CD4-positive, CD25-positive, alpha-beta regulatory T cell (primary cell): ENCODE data around the gene VTCN1. TPM values are rescaled to one million over a fixed set of nuclear protein-coding genes. Genes with fewer than 3 reads are reported as not detected.
"Not testable (repeated sequence)": the region's sequence is repeated elsewhere in the genome, so short reads cannot be mapped to it uniquely, and the experiment has no call there.

Experiments used
- ATAC-seq, 2 donors: fragments of 150-1000 bp; cut with Tn5 transposase; one replicate each; pipeline ENCODE4 v1.10.0; 2021; ENCODE audit warnings: low read depth in 2 of 2, moderate number of reproducible peaks in 2 of 2, moderate library complexity in 1 of 2
- DNase-seq, 3 donors: peaks; one replicate each; pipeline versions ENCODE4 v3.0.0 to v3.0.0-alpha.2; 2012 to 2022; ENCODE audit warnings: mixed read lengths in 1 of 3
- H3K27ac ChIP-seq: one replicate; pipeline ENCODE4 v1.7.0; 2013; ENCODE audit warnings: mild to moderate bottlenecking, low read length; ENCODE audit not compliant: insufficient read depth, poor library complexity, severe bottlenecking
- H3K27me3 ChIP-seq: one replicate; pipeline ENCODE4 v1.7.0; 2013; ENCODE audit warnings: low read length; ENCODE audit not compliant: control insufficient read depth, insufficient read depth
- H3K36me3 ChIP-seq: one replicate; pipeline ENCODE4 v1.7.0; 2013; ENCODE audit warnings: mild to moderate bottlenecking, low read length, moderate library complexity; ENCODE audit not compliant: control insufficient read depth, insufficient read depth
- H3K4me1 ChIP-seq: 2 replicates; pipeline ENCODE4 v1.7.0; 2013; ENCODE audit warnings: mild to moderate bottlenecking, low read length; ENCODE audit not compliant: insufficient read depth, control insufficient read depth, poor library complexity, severe bottlenecking
- H3K4me3 ChIP-seq: one replicate; pipeline ENCODE4 v1.7.0; 2013; ENCODE audit warnings: low read depth, mild to moderate bottlenecking, low read length, moderate library complexity
- H3K9me3 ChIP-seq, 2 experiments: 1 replicate in 1 of 2; 2 replicates in 1 of 2; pipeline ENCODE4 v1.7.0; 2013; ENCODE audit warnings: low read length in 2 of 2, mild to moderate bottlenecking in 1 of 2, moderate library complexity in 1 of 2; ENCODE audit not compliant: control insufficient read depth in 2 of 2
- H3K27ac Mint-ChIP-seq, 3 donors: one replicate each; pipeline ENCODE4 v1.8.0; 2020 to 2022; ENCODE audit warnings: mild to moderate bottlenecking in 3 of 3, mixed read lengths in 3 of 3, moderate library complexity in 2 of 3
- H3K27me3 Mint-ChIP-seq: one replicate; pipeline ENCODE4 v1.8.0; 2022; ENCODE audit warnings: mild to moderate bottlenecking, mixed read lengths
- H3K36me3 Mint-ChIP-seq: one replicate; pipeline ENCODE4 v1.8.0; 2020; ENCODE audit warnings: mixed read lengths
- H3K4me1 Mint-ChIP-seq, 4 donors: one replicate each; pipeline ENCODE4 v1.8.0; 2020 to 2022; ENCODE audit warnings: mixed read lengths in 4 of 4, mild to moderate bottlenecking in 1 of 4
- H3K4me3 Mint-ChIP-seq, 4 donors: one replicate each; pipeline ENCODE4 v1.8.0; 2020 to 2022; ENCODE audit warnings: mild to moderate bottlenecking in 4 of 4, mixed read lengths in 4 of 4, moderate library complexity in 3 of 4
- H3K9me3 Mint-ChIP-seq, 7 donors: one replicate each; pipeline ENCODE4 v1.8.0; 2020 to 2022; ENCODE audit warnings: mixed read lengths in 7 of 7, mild to moderate bottlenecking in 3 of 7, moderate library complexity in 2 of 7
- polyA plus RNA-seq, 4 donors: library from polyadenylated mRNA; unstranded; fragments of 300-500 nt; fragmentation: Illumina TruSeq; gene quantifications; one replicate each; pipeline ENCODE4 v1.2.3, GENCODE V29; 2021
- total RNA-seq: library from RNA; stranded (reverse); gene quantifications from one replicate; pipeline ENCODE4 v1.2.3, GENCODE V29; 2022

VTCN1 gene
- total and polyA plus RNA-seq, 5 donors from 2014 or later: not detected

DNA sequence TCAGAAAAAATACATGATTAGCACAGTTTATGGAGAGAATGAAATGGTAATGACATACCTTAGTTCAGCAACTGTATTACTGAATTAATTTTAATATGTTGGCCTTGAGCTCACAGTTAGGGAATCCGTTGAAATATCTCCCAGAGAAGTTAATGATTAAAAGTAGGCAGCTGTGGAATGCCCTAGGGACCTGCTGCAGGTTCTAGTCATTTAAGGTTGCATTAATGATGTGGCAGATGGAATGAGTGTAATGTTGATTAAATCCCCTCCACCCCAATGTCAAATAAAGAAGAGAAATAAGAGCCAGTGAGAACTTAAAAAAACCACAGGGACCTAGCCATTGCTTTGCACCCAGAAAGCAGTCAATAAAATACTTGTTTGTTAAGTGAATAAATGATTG is 48.8 kb downstream of the VTCN1 start:
- H3K36me3 ChIP-seq: no peaks in the 10 kb centered on the region
- H3K27ac ChIP-seq: no peak overlapping the region
- no peak overlapping the region for H3K4me3 Mint-ChIP-seq
- no peak overlapping the region for H3K4me3 ChIP-seq
- no peaks in the 10 kb centered on the region for H3K36me3 Mint-ChIP-seq
- peaks cover 32% of the 10 kb centered on the region for H3K27me3 Mint-ChIP-seq
- H3K4me1 Mint-ChIP-seq: no peaks in the 10 kb centered on the region
- no peak for ATAC-seq
- no peaks in the 10 kb centered on the region for H3K4me1 ChIP-seq
- DNase-seq: no peak
- H3K9me3 ChIP-seq: no peaks in the 10 kb centered on the region
- H3K27ac Mint-ChIP-seq: no peak overlapping the region
- H3K27me3 ChIP-seq: peaks cover 19% of the 10 kb centered on the region
- peaks cover 0 to 3% (median 0%) of the 10 kb centered on the region in 7 donors for H3K9me3 Mint-ChIP-seq

DNA sequence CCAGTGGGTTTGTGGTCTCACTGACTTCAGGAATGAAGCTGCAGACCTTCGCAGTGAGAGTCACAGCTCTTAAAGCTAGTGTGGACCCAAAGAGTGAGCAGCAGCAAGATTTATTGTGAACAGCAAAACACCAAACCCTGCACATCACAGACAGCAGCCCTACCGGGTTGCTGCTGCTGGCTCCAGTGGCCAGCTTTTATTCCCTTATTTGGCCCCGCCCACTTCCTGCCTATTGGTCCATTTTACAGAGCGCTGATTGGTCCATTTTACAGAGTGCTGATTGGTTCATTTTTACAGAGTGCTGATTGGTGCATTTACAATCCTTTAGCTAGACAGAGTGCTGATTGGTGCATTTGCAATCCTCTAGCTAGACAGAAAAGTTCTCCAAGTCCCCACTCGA is 59.4 kb downstream of the VTCN1 start:
- H3K27ac ChIP-seq, H3K27ac Mint-ChIP-seq, H3K4me3 ChIP-seq, H3K4me1 ChIP-seq, H3K9me3 ChIP-seq, H3K9me3 Mint-ChIP-seq, H3K27me3 ChIP-seq, H3K36me3 Mint-ChIP-seq, ATAC-seq, H3K4me1 Mint-ChIP-seq, H3K36me3 ChIP-seq, H3K4me3 Mint-ChIP-seq, DNase-seq: not testable (repeated sequence)
- H3K27me3 Mint-ChIP-seq: peaks cover 28% of the 10 kb centered on the region

DNA sequence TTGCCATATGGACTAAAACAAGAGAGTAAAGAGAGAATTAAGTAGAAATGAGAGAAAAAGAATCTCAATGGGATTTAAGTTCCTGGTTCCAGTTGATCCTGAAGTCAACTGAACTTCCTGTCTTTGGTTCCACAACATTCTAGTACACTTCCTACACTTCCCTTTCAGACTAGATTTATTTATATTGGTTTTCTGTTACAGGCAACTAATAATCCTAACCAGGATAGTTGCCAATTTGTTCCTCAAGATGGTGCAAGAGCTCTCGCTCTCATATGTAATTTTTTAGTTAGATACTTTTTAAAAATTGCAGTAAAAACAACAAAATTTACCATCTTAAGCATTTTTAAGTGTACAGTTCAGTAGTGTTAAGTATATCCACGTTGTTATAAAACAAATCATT is 60.4 kb downstream of the VTCN1 start:
- no peak overlapping the region for H3K4me3 Mint-ChIP-seq

DNA sequence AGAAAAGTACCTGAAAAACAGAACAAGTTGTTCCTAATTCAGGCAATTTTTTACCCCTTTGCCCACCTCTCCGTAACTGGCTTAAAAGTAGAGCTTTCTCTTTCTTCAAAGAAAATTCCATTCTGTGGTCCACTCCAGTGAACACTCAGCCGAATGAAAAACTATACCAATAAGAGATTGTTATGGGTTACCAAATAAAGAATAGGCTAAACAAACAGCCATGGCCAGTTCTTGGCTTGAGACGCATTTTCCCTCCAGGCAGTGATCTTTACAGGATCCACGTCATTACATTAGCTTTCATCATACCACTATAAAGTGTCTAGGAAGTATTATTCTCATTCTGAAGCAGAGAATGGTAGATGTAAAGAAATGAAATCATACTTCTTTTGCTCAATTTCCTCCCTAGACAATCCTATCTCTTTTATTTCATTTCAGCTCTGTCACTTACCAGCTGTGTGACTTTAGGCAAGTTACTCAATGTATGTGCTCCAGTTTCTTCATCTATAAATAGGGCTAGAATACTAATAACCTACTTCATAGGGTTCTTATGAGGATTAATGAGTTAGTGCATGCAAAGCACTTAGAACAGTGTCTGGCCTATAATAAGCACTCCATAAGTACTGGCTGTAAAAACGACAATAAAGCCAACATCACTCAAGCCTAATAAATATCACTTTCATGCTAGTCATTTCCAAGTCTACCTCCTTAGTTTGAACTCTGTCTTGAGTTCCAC is 62.7 kb downstream of the VTCN1 start:
- Mint-ChIP-seq H3K4me3 (no peak overlapping the region), H3K36me3 (no peaks in the 10 kb centered on the region), H3K27me3 (peaks cover 50% of the 10 kb centered on the region), H3K27ac (no peak overlapping the region), H3K4me1 (no peaks in the 10 kb centered on the region), H3K9me3 (peaks cover 0 to 10% (median 0%) of the 10 kb centered on the region in 7 donors)
- DNase-seq: no peak
- H3K9me3 ChIP-seq: no peaks in the 10 kb centered on the region
- H3K36me3 ChIP-seq: no peaks in the 10 kb centered on the region
- peaks cover 4% of the 10 kb centered on the region for H3K27me3 ChIP-seq
- ATAC-seq: no peak
- no peak overlapping the region for H3K4me3 ChIP-seq
- H3K27ac ChIP-seq: no peak overlapping the region
- H3K4me1 ChIP-seq: no peaks in the 10 kb centered on the region

More for the DNA sequence above, 60.4 kb downstream of the VTCN1 start:
- ATAC-seq (no peak), DNase-seq (no peak)
- Mint-ChIP-seq H3K27ac (no peak overlapping the region), H3K9me3 (peaks cover 0 to 10% (median 0%) of the 10 kb centered on the region in 7 donors), H3K4me1 (no peaks in the 10 kb centered on the region), H3K27me3 (peaks cover 36% of the 10 kb centered on the region), H3K36me3 (no peaks in the 10 kb centered on the region)
- H3K27me3 ChIP-seq: peaks cover 4% of the 10 kb centered on the region
- no peak overlapping the region for H3K4me3 ChIP-seq
- no peaks in the 10 kb centered on the region for H3K36me3 ChIP-seq
- no peaks in the 10 kb centered on the region for H3K9me3 ChIP-seq
- H3K27ac ChIP-seq: no peak overlapping the region
- H3K4me1 ChIP-seq: no peaks in the 10 kb centered on the region

DNA sequence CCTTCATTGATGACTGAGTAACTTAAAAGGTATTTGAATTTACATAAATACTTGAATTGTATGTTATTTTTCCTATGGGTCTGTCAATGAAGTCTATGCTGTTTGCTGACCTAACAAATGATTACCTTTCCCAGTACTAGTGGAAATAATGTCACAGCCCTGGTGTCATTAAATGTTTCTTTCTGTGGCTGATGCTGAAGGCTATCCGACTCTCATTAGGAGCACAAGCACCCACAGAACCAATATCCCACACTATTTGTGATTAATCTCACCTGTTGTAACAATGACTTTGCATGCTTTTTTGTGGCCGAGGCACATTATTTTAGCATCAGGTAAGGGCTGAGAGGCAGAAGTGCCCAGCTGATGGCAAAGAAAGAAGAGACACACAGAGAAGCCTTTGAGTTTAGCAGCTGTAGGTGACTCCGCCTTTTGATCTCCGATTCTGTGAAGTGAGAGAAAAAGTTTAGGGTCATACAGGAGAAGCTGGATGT is 63.3 kb downstream of the VTCN1 start:
- Mint-ChIP-seq H3K4me3 (no peak overlapping the region), H3K27ac (no peak overlapping the region), H3K9me3 (peaks cover 0 to 10% (median 0%) of the 10 kb centered on the region in 7 donors), H3K4me1 (no peaks in the 10 kb centered on the region), H3K27me3 (peaks cover 50% of the 10 kb centered on the region), H3K36me3 (no peaks in the 10 kb centered on the region)
- ATAC-seq (no peak), DNase-seq (no peak)
- no peaks in the 10 kb centered on the region for H3K4me1 ChIP-seq
- H3K36me3 ChIP-seq: no peaks in the 10 kb centered on the region
- peaks cover 4% of the 10 kb centered on the region for H3K27me3 ChIP-seq
- no peak overlapping the region for H3K27ac ChIP-seq
- H3K4me3 ChIP-seq: no peak overlapping the region
- H3K9me3 ChIP-seq: no peaks in the 10 kb centered on the region

DNA sequence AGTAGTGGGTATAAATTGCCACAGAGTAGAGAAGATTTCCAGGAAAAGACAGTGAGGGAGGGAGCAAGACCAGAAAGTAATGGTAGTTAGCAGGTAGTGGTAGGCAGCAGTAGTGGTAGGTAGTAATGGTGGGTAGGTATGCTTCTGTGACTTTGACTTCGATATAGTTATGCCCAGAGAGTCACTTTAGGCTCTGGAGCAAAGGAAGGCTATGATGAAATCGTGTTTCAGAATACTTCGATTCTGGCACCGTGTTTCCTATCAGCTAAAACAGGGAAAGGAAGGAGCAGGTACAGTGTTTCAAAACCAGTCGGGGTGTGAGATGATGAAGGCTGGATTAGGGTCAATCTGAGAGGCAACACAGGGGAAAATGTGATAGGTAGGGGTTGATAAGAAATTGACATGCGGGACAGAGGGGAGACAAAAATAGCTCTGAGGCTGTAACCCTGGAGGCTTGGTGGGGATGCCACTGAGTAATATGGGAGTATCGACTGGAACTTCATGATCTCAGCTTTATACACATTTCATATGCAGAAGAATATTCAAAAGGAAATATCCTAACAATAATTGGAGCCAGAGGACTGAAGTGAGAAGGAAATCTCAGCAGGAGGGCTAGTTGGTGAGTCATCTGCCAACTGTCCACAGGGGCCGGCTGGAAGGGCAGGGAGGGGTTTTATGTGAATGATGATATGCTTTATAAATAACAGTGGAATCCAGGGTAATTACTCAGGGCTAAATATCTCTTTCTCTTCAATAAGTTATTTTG is 64.0 kb downstream of the VTCN1 start:
- no peaks in the 10 kb centered on the region for H3K4me1 ChIP-seq
- no peaks in the 10 kb centered on the region for H3K36me3 ChIP-seq
- no peaks in the 10 kb centered on the region for H3K9me3 ChIP-seq
- H3K4me3 ChIP-seq: no peak overlapping the region
- peaks cover 50% of the 10 kb centered on the region for H3K27me3 Mint-ChIP-seq
- DNase-seq (no peak), ATAC-seq (no peak)
- H3K4me3 Mint-ChIP-seq: no peak overlapping the region
- H3K27ac Mint-ChIP-seq: no peak overlapping the region
- H3K36me3 Mint-ChIP-seq: no peaks in the 10 kb centered on the region
- no peaks in the 10 kb centered on the region for H3K4me1 Mint-ChIP-seq
- peaks cover 4% of the 10 kb centered on the region for H3K27me3 ChIP-seq
- no peak overlapping the region for H3K27ac ChIP-seq
- H3K9me3 Mint-ChIP-seq: peaks cover 0 to 10% (median 0%) of the 10 kb centered on the region in 7 donors

DNA sequence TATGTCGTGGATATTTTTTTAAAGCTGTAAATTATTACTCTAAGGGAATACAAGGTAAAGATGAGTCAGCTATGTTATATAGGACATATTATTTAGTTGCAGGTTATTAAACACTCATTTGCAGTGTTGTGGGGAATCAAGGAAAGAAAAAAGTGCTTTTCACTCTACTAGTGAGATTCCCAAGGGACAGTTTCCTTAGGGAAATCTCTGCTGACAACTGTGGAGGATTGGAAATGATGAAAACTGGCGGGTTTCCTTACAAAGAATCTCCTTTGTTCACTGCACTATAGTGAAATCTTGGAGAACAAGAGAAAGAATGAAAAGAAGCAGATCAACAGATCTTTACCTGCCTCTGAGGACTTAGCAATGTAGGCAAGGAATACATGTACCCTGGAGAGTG is 64.7 kb downstream of the VTCN1 start:
- H3K9me3 ChIP-seq: no peaks in the 10 kb centered on the region
- H3K27ac Mint-ChIP-seq: no peak overlapping the region

More for the DNA sequence above, 64.7 kb downstream of the VTCN1 start:
- DNase-seq: no peak
- Mint-ChIP-seq H3K4me1 (no peaks in the 10 kb centered on the region), H3K27me3 (peaks cover 55% of the 10 kb centered on the region), H3K36me3 (no peaks in the 10 kb centered on the region), H3K4me3 (no peak overlapping the region), H3K9me3 (peaks cover 0 to 6% (median 0%) of the 10 kb centered on the region in 7 donors)
- no peak overlapping the region for H3K27ac ChIP-seq
- no peak overlapping the region for H3K4me3 ChIP-seq
- H3K4me1 ChIP-seq: no peaks in the 10 kb centered on the region
- ATAC-seq: no peak
- H3K27me3 ChIP-seq: peaks cover 4% of the 10 kb centered on the region
- no peaks in the 10 kb centered on the region for H3K36me3 ChIP-seq
